Calu3 (cell line): ENCODE measurements around the gene PCDHB3. TPM values are rescaled to one million over a fixed set of nuclear protein-coding genes. Genes with fewer than 3 reads are reported as not detected.
"Not testable (repeated sequence)": the region's sequence is repeated elsewhere in the genome, so short reads cannot be mapped to it uniquely, and the experiment has no call there.

Experiments
- BruUV-seq: library from RNA; stranded (reverse); fragments of 400-500 nt; replicated peaks from 2 replicates; lab custom pipeline; 2021; lab: Mats Ljungman, UMichigan
- CTCF ChIA-PET: fragments of 300-600 bp; sonication (Branson Sonifier 250); formaldehyde crosslinking; loops from one replicate; lab custom pipeline; 2022; ENCODE audit warnings: antibody characterized with exemption; lab: Charles Lee
- DNase-seq: peaks from one replicate; pipeline ENCODE4 v3.0.0; 2022
- H3K27ac Mint-ChIP-seq: one replicate; pipeline ENCODE4 v1.8.0; 2022; ENCODE audit warnings: mixed read lengths; ENCODE audit not compliant: unreplicated experiment
- H3K27me3 Mint-ChIP-seq: one replicate; pipeline ENCODE4 v1.8.0; 2022; ENCODE audit warnings: mixed read lengths; ENCODE audit not compliant: unreplicated experiment
- H3K36me3 Mint-ChIP-seq: one replicate; pipeline ENCODE4 v1.8.0; 2022; ENCODE audit warnings: mild to moderate bottlenecking, moderate library complexity, mixed read lengths; ENCODE audit not compliant: insufficient read depth, unreplicated experiment
- H3K4me1 Mint-ChIP-seq: one replicate; pipeline ENCODE4 v1.8.0; 2022; ENCODE audit warnings: mild to moderate bottlenecking, low read depth, mixed read lengths; ENCODE audit not compliant: unreplicated experiment
- H3K4me3 Mint-ChIP-seq: one replicate; pipeline ENCODE4 v1.8.0; 2022; ENCODE audit warnings: mild to moderate bottlenecking, low read depth, moderate library complexity, mixed read lengths; ENCODE audit not compliant: unreplicated experiment
- H3K9me3 Mint-ChIP-seq: one replicate; pipeline ENCODE4 v1.8.0; 2022; ENCODE audit warnings: low read depth, mixed read lengths; ENCODE audit not compliant: unreplicated experiment
- intact Hi-C: fragments of 100-400 bp; cut with micrococcal nuclease; formaldehyde crosslinking; loops from one replicate; pipeline ENCODE4 v1.10.0; 2022; ENCODE audit not compliant: unreplicated experiment
- total RNA-seq: library from RNA; stranded (reverse); gene quantifications from 2 replicates; pipeline ENCODE4 v1.2.3, GENCODE V29; 2022
- TF ChIP-seq, protein P1 (sequence below): fragments of 200-600 bp; IDR thresholded peaks from one replicate; pipeline ENCODE4 v1.8.0; 2022; ENCODE audit warnings: antibody characterized with exemption; ENCODE audit not compliant: unreplicated experiment

PCDHB3 gene
- total RNA-seq, 1 experiment from 2014 or later = 0.09 TPM

DNA sequence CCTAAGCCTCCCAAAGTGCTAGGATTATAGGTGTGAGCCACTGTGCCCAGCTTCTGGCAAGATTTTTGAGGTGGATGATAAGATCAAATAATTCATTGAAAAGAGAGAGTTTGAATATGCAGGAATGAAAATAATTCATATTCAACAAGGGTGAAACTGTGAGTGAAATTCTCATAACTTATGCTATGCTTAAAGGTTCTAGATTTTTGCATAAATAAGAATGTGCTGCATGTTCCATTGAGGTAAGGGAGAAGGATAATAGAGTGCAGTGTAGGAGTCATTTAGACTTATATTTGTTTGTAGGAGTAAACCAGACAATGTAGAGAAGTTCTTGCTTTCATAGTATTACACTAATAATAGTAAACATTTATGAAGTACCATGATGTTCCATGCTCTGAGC, 18.0 kb upstream of the PCDHB3 start:
- Mint-ChIP-seq H3K27me3 (no peaks in the 10 kb centered on the region), H3K27ac (no peak overlapping the region), H3K36me3 (no peaks in the 10 kb centered on the region), H3K9me3 (peaks cover 11% of the 10 kb centered on the region), H3K4me3 (no peak overlapping the region), H3K4me1 (no peaks in the 10 kb centered on the region)
- CTCF ChIA-PET = interaction anchor here (0.6 kb wide), 1 partner anchor 78 kb away, joined by 7 read pairs; no protein-coding TSS in a partner anchor
- TF ChIP-seq, protein P1, sequence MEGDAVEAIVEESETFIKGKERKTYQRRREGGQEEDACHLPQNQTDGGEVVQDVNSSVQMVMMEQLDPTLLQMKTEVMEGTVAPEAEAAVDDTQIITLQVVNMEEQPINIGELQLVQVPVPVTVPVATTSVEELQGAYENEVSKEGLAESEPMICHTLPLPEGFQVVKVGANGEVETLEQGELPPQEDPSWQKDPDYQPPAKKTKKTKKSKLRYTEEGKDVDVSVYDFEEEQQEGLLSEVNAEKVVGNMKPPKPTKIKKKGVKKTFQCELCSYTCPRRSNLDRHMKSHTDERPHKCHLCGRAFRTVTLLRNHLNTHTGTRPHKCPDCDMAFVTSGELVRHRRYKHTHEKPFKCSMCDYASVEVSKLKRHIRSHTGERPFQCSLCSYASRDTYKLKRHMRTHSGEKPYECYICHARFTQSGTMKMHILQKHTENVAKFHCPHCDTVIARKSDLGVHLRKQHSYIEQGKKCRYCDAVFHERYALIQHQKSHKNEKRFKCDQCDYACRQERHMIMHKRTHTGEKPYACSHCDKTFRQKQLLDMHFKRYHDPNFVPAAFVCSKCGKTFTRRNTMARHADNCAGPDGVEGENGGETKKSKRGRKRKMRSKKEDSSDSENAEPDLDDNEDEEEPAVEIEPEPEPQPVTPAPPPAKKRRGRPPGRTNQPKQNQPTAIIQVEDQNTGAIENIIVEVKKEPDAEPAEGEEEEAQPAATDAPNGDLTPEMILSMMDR = no peak
- BruUV-seq = no TSS peak
- intact Hi-C loops = no loop called here
- DNase-seq = no peak

DNA sequence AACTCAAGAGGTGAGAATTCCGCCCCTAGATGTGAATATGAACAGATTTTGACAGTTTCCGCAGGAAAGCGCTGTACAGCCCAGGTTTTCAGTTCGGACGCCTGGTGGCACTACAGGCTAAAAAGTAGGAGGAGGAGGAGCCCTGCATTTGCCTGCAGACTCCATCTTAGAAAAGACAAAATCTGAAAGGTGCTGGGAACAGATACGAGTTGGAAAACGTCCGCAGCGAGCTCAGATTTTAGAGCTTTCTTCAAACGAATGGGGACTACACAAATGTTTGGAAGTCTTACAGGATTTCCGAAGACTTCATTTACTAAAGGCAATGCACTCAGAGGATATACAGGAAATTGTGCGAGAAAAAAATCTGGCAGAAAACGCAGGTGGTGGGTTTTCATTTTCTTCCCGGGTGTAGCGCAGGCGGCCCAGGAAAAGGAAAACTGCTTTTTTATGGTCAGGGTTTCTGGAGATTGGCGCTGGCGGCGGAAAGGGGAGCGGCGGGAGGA, 15.7 kb upstream of the PCDHB3 start:
- TF ChIP-seq, protein P1 = no peak
- no peaks in the 10 kb centered on the region for H3K4me1 Mint-ChIP-seq
- H3K9me3 Mint-ChIP-seq = peaks cover 11% of the 10 kb centered on the region
- H3K27me3 Mint-ChIP-seq = no peaks in the 10 kb centered on the region
- BruUV-seq = no TSS peak
- no peak overlapping the region for H3K27ac Mint-ChIP-seq
- no peak for DNase-seq
- CTCF ChIA-PET = no interaction called here
- no peaks in the 10 kb centered on the region for H3K36me3 Mint-ChIP-seq
- no peak overlapping the region for H3K4me3 Mint-ChIP-seq
- intact Hi-C loops = no loop called here

DNA sequence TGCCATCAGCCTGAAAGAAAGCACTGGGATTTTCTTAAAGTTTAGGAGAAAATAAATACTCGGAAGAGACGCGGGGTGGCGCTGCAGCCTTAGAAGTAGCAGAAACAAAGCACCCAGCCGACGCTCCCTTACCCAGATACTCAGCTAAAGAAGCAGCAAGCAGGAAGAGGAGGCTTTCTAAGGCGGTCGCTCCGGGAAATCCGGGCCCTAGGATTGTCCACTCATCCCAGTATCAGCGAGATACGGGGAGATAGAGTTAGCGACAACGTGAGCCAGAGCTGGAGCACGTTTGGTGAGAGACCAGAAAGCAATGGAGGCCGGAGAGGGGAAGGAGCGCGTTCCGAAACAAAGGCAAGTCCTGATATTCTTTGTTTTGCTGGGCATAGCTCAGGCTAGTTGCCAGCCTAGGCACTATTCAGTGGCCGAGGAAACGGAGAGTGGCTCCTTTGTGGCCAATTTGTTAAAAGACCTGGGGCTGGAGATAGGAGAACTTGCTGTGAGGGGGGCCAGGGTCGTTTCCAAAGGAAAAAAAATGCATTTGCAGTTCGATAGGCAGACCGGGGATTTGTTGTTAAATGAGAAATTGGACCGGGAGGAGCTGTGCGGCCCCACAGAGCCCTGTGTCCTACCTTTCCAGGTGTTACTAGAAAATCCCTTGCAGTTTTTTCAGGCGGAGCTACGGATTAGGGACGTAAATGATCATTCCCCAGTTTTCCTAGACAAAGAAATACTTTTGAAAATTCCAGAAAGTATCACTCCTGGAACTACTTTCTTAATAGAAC, 5.6 kb upstream of the PCDHB3 start, which contains the start of gene PCDHB2:
Gene PCDHB2, plus strand, starts transcription at position 135 of the 782 bp plus-strand sequence. Its CDS starts 176 bp downstream, at position 311.
- H3K36me3 Mint-ChIP-seq = no peaks in the 10 kb centered on the region
- H3K4me1 Mint-ChIP-seq = no peaks in the 10 kb centered on the region
- H3K9me3 Mint-ChIP-seq = peaks cover 22% of the 10 kb centered on the region
- no peak within 1 kb of the TSS for H3K4me3 Mint-ChIP-seq
- no peak for DNase-seq
- BruUV-seq = no TSS peak
- intact Hi-C loops = no loop called here
- H3K27me3 Mint-ChIP-seq = no peaks in the 10 kb centered on the region
- TF ChIP-seq, protein P1 = peak; percentile 34
- H3K27ac Mint-ChIP-seq = no peak within 1 kb of the TSS
- CTCF ChIA-PET = no interaction called here

DNA sequence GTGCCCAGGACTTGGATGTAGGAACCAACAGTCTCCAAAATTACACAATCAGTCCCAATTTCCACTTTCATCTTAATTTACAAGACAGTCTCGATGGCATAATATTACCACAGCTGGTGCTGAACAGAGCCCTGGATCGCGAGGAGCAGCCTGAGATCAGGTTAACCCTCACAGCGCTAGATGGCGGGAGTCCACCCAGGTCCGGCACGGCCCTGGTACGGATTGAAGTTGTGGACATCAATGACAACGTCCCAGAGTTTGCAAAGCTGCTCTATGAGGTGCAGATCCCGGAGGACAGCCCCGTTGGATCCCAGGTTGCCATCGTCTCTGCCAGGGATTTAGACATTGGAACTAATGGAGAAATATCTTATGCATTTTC, 5.0 kb upstream of the PCDHB3 start:
- Mint-ChIP-seq H3K36me3 (no peaks in the 10 kb centered on the region), H3K9me3 (peaks cover 23% of the 10 kb centered on the region), H3K27ac (no peak overlapping the region), H3K4me3 (no peak overlapping the region), H3K27me3 (no peaks in the 10 kb centered on the region), H3K4me1 (no peaks in the 10 kb centered on the region)
- BruUV-seq = no TSS peak
- intact Hi-C loops = no loop called here
- TF ChIP-seq, protein P1 = no peak
- CTCF ChIA-PET = no interaction called here
- DNase-seq = no peak

DNA sequence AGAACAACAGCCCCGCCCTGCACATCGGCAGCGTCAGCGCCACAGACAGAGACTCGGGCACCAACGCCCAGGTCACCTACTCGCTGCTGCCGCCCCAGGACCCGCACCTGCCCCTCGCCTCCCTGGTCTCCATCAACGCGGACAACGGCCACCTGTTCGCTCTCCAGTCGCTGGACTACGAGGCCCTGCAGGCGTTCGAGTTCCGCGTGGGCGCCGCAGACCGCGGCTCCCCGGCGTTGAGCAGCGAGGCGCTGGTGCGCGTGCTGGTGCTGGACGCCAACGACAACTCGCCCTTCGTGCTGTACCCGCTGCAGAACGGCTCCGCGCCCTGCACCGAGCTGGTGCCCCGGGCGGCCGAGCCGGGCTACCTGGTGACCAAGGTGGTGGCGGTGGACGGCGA, 4.1 kb upstream of the PCDHB3 start:
- intact Hi-C loops, DNase-seq, H3K4me1 Mint-ChIP-seq, H3K4me3 Mint-ChIP-seq, CTCF ChIA-PET, BruUV-seq, H3K36me3 Mint-ChIP-seq, H3K27me3 Mint-ChIP-seq, H3K27ac Mint-ChIP-seq: not testable (repeated sequence)
- H3K9me3 Mint-ChIP-seq = peaks cover 25% of the 10 kb centered on the region

DNA sequence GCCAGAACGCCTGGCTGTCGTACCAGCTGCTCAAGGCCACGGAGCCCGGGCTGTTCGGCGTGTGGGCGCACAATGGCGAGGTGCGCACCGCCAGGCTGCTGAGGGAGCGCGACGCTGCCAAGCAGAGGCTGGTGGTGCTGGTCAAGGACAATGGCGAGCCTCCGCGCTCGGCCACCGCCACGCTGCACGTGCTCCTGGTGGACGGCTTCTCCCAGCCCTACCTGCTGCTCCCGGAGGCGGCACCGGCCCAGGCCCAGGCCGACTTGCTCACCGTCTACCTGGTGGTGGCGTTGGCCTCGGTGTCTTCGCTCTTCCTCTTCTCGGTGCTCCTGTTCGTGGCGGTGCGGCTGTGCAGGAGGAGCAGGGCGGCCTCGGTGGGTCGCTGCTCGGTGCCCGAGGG, 3.7 kb upstream of the PCDHB3 start:
- peaks cover 25% of the 10 kb centered on the region for H3K9me3 Mint-ChIP-seq
- H3K27ac Mint-ChIP-seq, H3K27me3 Mint-ChIP-seq, H3K4me3 Mint-ChIP-seq, H3K36me3 Mint-ChIP-seq, intact Hi-C loops, H3K4me1 Mint-ChIP-seq, DNase-seq, CTCF ChIA-PET, BruUV-seq: not testable (repeated sequence)
